ENCODE data around the gene ARL10. TPM values are rescaled to one million over a fixed set of nuclear protein-coding genes. Genes with fewer than 3 reads are reported as not detected.

The ARL10 gene, protein sequence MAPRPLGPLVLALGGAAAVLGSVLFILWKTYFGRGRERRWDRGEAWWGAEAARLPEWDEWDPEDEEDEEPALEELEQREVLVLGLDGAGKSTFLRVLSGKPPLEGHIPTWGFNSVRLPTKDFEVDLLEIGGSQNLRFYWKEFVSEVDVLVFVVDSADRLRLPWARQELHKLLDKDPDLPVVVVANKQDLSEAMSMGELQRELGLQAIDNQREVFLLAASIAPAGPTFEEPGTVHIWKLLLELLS
- total RNA-seq (6.2 TPM), polyA plus RNA-seq (ENCODE audit: insufficient read depth, low read depth, low replicate concordance) (2.9 TPM)
- long read RNA-seq, donor 1, full-length matches to known transcripts, result 2 of 14 reads
- long read RNA-seq, donor 1, partial matches to known transcripts, result 0 of 14 reads
- long read RNA-seq, donor 1, other reads (novel, unspliced or antisense), result 12 of 14 reads
- long read RNA-seq, donor 2, full-length matches to known transcripts, result 1 of 1 reads
- long read RNA-seq, donor 2, partial matches to known transcripts, result 0 of 1 reads
- long read RNA-seq, donor 2, other reads (novel, unspliced or antisense), result 0 of 1 reads
- long read RNA-seq, donor 3, full-length matches to known transcripts, result 3 of 91 reads
- long read RNA-seq, donor 3, partial matches to known transcripts, result 9 of 91 reads
- long read RNA-seq, donor 3, other reads (novel, unspliced or antisense), result 79 of 91 reads
- long read RNA-seq, donor 4, full-length matches to known transcripts, result 2 of 2 reads
- long read RNA-seq, donor 4, partial matches to known transcripts, result 0 of 2 reads
- long read RNA-seq, donor 4, other reads (novel, unspliced or antisense), result 0 of 2 reads
- long read RNA-seq, donor 5, result 0 reads
- long read RNA-seq, donor 6, result 0 reads
- long read RNA-seq, donor 7, full-length matches to known transcripts, result 1 of 4 reads
- long read RNA-seq, donor 7, partial matches to known transcripts, result 0 of 4 reads
- long read RNA-seq, donor 7, other reads (novel, unspliced or antisense), result 3 of 4 reads
- long read RNA-seq, donor 8, result 0 reads
- long read RNA-seq, donor 9, result 0 reads
- long read RNA-seq, donor 10, full-length matches to known transcripts, result 2 of 19 reads
- long read RNA-seq, donor 10, partial matches to known transcripts, result 0 of 19 reads
- long read RNA-seq, donor 10, other reads (novel, unspliced or antisense), result 17 of 19 reads

DNA sequence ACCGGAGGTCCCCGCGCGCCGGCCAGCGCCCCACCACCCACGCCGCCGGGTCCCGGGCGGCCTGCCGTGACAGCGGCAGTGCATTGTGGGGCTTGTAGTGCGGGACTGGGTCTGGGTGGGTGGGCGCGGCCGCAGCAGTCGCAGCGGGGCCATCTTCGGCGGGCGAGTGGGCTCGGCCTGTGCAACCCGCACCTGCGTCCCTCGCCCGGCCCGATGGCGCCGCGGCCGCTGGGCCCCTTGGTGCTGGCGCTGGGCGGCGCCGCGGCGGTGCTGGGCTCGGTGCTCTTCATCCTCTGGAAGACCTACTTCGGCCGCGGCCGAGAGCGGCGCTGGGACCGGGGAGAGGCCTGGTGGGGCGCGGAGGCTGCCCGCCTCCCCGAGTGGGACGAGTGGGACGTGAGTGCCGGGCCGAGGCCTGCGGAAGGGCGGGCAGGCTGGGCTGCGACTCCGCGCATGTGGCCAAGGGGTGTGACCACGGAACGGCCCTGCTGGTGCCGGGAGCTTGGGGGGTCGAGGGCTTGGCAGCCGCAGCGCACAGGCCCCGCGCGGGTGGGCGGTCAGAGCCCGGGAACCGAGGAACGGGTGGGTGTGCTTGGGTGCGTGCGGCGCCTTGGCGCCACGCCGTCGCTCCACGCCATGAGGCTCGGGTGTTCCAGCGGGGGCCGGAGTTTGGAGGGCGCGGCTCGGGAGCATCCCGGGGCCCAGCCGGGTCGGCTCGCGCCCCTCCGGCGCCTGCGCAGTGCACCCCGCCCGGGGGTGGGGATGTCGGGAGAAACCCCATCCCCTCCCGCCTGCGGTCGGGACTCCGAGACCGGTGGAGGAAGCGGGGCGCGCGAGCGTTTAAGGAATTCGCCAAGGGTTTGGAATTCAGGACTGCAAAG is at the start of gene ARL10:
ARL10 (plus strand) TSS at position 137 of the 881 bp plus-strand sequence; CDS start at position 214, 77 bp downstream.
- Histone ChIP-seq H3K27ac (ENCODE audit: low read depth in 2 of 2, low read length in 2 of 2) (no peak within 1 kb of the TSS), H3K27me3 (ENCODE audit: control insufficient read depth, insufficient read depth, low read length) (no peaks in the 10 kb centered on the region), H3K4me3 (ENCODE audit: low read length in 3 of 3) (peak within 1 kb of the TSS; percentile 50 to 91 (median 69)), H3K36me3 (ENCODE audit: control insufficient read depth in 2 of 3, insufficient read depth in 3 of 3, low read length in 3 of 3) (no peaks in the 10 kb centered on the region), H3K4me1 (ENCODE audit: control insufficient read depth in 2 of 3, insufficient read depth in 2 of 3, low read depth in 1 of 3, low read length in 3 of 3) (peaks cover 0 to 12% (median 0%) of the 10 kb centered on the region in 3 donors), H3K9me3 (ENCODE audit: control insufficient read depth in 2 of 3, insufficient read depth in 1 of 3, low read length in 3 of 3) (no peaks in the 10 kb centered on the region), H3K9ac (ENCODE audit: low read length in 3 of 3) (peak within 1 kb of the TSS; percentile 22 to 80 (median 68))
- peak; percentile 51 to 84 (median 61) for DNase-seq
- no peak for FAIRE-seq
- TF ChIP-seq, protein P1, sequence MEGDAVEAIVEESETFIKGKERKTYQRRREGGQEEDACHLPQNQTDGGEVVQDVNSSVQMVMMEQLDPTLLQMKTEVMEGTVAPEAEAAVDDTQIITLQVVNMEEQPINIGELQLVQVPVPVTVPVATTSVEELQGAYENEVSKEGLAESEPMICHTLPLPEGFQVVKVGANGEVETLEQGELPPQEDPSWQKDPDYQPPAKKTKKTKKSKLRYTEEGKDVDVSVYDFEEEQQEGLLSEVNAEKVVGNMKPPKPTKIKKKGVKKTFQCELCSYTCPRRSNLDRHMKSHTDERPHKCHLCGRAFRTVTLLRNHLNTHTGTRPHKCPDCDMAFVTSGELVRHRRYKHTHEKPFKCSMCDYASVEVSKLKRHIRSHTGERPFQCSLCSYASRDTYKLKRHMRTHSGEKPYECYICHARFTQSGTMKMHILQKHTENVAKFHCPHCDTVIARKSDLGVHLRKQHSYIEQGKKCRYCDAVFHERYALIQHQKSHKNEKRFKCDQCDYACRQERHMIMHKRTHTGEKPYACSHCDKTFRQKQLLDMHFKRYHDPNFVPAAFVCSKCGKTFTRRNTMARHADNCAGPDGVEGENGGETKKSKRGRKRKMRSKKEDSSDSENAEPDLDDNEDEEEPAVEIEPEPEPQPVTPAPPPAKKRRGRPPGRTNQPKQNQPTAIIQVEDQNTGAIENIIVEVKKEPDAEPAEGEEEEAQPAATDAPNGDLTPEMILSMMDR (IDR thresholded peaks at IDR 0.05; ENCODE audit: borderline replicate concordance, extremely low read depth, insufficient read depth), result no peak
- intact Hi-C loops (cut with DNase I), result no loop called here

DNA sequence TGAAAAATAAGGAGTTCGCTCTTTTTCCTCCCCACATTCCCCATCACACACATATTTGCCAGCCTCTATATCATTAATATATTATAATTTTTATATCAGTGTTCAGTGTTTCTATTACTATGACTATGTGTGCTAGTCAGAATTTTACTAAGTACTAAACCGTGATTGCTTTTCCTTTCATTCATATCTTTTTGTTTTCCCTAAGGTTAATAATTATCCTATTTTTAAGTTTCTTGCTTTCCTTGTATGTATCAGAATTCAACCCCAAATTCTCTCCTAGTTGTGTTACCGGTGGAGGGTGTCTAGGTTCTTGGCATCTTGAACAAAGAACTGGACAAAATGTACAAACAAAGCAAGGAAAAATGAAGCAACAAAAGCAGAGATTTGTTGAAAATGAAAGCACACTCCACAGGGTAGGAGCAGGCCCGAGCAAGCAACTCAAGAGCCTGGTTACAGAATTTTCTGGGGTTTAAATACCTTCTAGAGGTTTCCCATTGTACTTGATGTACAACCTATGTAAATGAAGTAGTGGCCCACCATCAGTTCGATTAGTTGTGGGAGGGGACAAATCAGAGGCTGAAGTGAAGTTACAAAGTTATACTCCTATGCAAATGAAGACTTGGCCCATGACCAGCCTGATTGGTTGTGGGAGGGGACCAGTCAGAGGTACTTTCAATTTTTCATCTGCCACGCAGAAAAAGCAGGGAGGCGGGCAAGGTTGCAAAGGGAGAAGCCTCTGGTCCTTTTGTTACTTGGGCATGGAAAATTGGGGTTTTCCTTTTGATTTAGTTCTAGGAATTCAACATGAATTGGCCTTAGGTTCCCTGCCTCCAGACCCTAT is 47.5 kb upstream of the ARL10 start:
- TF ChIP-seq, protein P1 (IDR thresholded peaks at IDR 0.05; ENCODE audit: borderline replicate concordance, extremely low read depth, insufficient read depth), result no peak
- H3K4me3 ChIP-seq (ENCODE audit: low read length in 3 of 3), result no peak overlapping the region
- no peaks in the 10 kb centered on the region for H3K4me1 ChIP-seq (ENCODE audit: control insufficient read depth in 2 of 3, insufficient read depth in 2 of 3, low read depth in 1 of 3, low read length in 3 of 3)
- H3K27me3 ChIP-seq (ENCODE audit: control insufficient read depth, insufficient read depth, low read length), result no peaks in the 10 kb centered on the region
- no peak for FAIRE-seq
- DNase-seq, result no peak
- no peaks in the 10 kb centered on the region for H3K9me3 ChIP-seq (ENCODE audit: control insufficient read depth in 2 of 3, insufficient read depth in 1 of 3, low read length in 3 of 3)
- no peak overlapping the region for H3K9ac ChIP-seq (ENCODE audit: low read length in 3 of 3)
- H3K36me3 ChIP-seq (ENCODE audit: control insufficient read depth in 2 of 3, insufficient read depth in 3 of 3, low read length in 3 of 3), result peaks cover 2 to 6% (median 2%) of the 10 kb centered on the region in 3 donors
- intact Hi-C loops (cut with DNase I), result no loop called here
- H3K27ac ChIP-seq (ENCODE audit: low read depth in 2 of 2, low read length in 2 of 2), result no peak overlapping the region

Measured in kidney (tissue), 22 donors.